Measurements from ENCODE around the gene TMEM132E.
A peak's percentile ranks its signal among the peaks of the same experiment; 100 is the strongest.

Gene TMEM132E

GRCh38 chr17:34635876-34636275 is 56.5 kb downstream of the TMEM132E start:
- H3K27me3 ChIP-seq (ENCODE audit: control insufficient read depth in 1 of 2, insufficient read depth in 2 of 2, low read length in 2 of 2), result peaks cover 34 to 56% of the 10 kb centered on the region in 2 donors

GRCh38 chr17:34637041-34637547 is 57.7 kb downstream of the TMEM132E start:
- Histone ChIP-seq H3K27me3 (ENCODE audit: control insufficient read depth in 1 of 2, insufficient read depth in 2 of 2, low read length in 2 of 2) (peaks cover 34 to 50% of the 10 kb centered on the region in 2 donors), H3K9me3 (ENCODE audit: control insufficient read depth in 2 of 2, low read length in 2 of 2) (no peaks in the 10 kb centered on the region), H3K4me1 (ENCODE audit: control insufficient read depth, insufficient read depth, low read length) (peaks cover 12% of the 10 kb centered on the region), H3K4me3 (ENCODE audit: low read length in 2 of 2) (no peak overlapping the region), H3K27ac (ENCODE audit: low read length) (no peak overlapping the region), H3K36me3 (ENCODE audit: control insufficient read depth in 2 of 2, insufficient read depth in 2 of 2, low read length in 2 of 2) (no peaks in the 10 kb centered on the region), H3K9ac (ENCODE audit: low read length in 2 of 2) (no peak overlapping the region)

More at GRCh38 chr17:34635876-34636275, 56.5 kb downstream of the TMEM132E start:
- H3K9me3 ChIP-seq (ENCODE audit: control insufficient read depth in 2 of 2, low read length in 2 of 2), result no peaks in the 10 kb centered on the region
- H3K4me3 ChIP-seq (ENCODE audit: low read length in 2 of 2), result no peak overlapping the region
- no peak overlapping the region for H3K9ac ChIP-seq (ENCODE audit: low read length in 2 of 2)
- H3K27ac ChIP-seq (ENCODE audit: low read length), result no peak overlapping the region
- no peaks in the 10 kb centered on the region for H3K36me3 ChIP-seq (ENCODE audit: control insufficient read depth in 2 of 2, insufficient read depth in 2 of 2, low read length in 2 of 2)
- H3K4me1 ChIP-seq (ENCODE audit: control insufficient read depth, insufficient read depth, low read length), result peaks cover 12% of the 10 kb centered on the region

DNA sequence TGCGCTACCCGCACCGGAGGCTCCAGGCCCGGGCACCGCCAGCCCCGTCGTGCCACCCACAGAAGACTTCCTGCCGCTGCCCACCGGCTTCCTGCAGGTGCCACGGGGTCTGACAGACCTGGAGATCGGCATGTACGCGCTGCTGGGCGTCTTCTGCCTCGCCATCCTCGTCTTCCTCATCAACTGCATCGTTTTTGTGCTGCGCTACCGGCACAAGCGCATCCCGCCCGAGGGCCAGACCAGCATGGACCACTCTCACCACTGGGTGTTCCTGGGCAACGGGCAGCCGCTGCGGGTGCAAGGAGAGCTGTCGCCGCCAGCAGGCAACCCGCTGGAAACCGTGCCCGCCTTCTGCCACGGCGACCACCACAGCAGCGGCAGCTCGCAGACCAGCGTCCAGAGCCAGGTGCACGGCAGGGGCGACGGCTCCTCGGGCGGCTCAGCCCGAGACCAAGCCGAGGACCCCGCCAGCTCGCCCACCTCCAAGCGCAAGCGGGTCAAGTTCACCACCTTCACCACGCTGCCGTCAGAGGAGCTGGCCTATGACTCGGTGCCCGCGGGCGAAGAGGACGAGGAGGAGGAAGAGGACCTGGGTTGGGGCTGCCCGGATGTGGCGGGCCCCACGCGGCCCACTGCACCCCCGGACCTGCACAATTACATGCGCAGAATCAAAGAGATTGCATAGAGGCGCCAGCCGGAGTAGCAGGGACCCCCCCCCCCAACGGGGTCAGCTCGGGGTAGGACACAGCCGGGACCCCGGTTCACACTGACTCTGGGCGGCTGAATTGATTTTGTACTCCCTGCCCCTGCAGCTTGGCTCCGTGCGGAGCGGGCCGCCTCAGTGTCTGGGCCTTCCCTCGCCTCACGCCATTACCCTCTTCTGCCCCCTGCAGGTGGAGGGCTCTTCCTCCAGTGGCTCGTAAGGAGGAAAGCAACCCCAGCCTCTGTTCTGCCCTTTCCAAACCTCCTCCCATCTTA is 58.5 kb downstream of the TMEM132E start:
- peak overlapping the region; percentile 68 to 72 for H3K4me3 ChIP-seq (ENCODE audit: low read length in 2 of 2)
- H3K9me3 ChIP-seq (ENCODE audit: control insufficient read depth in 2 of 2, low read length in 2 of 2), result no peaks in the 10 kb centered on the region
- H3K27ac ChIP-seq (ENCODE audit: low read length), result no peak overlapping the region
- peak overlapping the region in 1 of 2 donors; percentile 17 for H3K9ac ChIP-seq (ENCODE audit: low read length in 2 of 2)
- H3K4me1 ChIP-seq (ENCODE audit: control insufficient read depth, insufficient read depth, low read length), result peaks cover 12% of the 10 kb centered on the region
- H3K36me3 ChIP-seq (ENCODE audit: control insufficient read depth in 2 of 2, insufficient read depth in 2 of 2, low read length in 2 of 2), result no peaks in the 10 kb centered on the region
- H3K27me3 ChIP-seq (ENCODE audit: control insufficient read depth in 1 of 2, insufficient read depth in 2 of 2, low read length in 2 of 2), result peaks cover 32 to 50% of the 10 kb centered on the region in 2 donors

- Histone ChIP-seq H3K9ac (ENCODE audit: low read length in 2 of 2) (no peak overlapping the region), H3K36me3 (ENCODE audit: control insufficient read depth in 2 of 2, insufficient read depth in 2 of 2, low read length in 2 of 2) (no peaks in the 10 kb centered on the region), H3K27me3 (ENCODE audit: control insufficient read depth in 1 of 2, insufficient read depth in 2 of 2, low read length in 2 of 2) (peaks cover 27 to 48% of the 10 kb centered on the region in 2 donors), H3K4me1 (ENCODE audit: control insufficient read depth, insufficient read depth, low read length) (peaks cover 12% of the 10 kb centered on the region), H3K27ac (ENCODE audit: low read length) (no peak overlapping the region), H3K4me3 (ENCODE audit: low read length in 2 of 2) (peak overlapping the region in 1 of 2 donors; percentile 72), H3K9me3 (ENCODE audit: control insufficient read depth in 2 of 2, low read length in 2 of 2) (no peaks in the 10 kb centered on the region)
Measured at GRCh38 chr17:34638526-34639260, 59.3 kb downstream of the TMEM132E start.

DNA sequence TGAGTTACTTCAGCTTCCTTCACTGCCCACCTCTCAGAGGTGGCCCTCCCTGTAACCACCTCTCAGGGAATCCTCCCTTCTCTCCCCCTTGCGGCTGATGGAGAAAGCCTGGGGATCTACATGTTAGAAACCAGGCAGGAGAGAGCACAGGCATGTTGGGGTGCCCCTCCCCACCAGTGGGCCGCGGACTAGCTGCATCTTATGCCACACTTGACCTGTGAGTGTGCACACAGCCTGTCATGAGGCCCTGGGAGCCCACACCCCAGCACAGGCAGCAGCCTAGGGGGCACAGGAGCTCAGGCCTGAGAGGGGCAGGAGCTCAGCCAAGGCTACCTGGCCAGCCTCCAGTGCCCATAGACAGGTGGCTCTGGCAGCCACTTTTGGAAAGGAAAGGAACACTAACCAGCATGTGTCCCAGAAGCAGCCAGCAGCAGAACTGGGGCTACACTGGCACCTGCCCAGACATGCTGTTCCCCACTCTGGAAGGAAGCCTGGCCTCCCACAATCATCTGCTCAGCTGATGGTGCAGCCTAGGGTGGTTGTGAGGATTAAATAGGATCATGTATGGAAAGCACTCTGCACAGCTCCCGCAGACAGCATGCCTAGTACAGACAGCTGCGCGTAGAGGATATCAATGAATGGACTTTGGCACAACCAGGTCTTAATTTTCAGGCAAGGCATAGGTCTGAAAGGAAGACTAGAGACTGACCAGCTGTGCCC is 60.5 kb downstream of the TMEM132E start:
- H3K27me3 ChIP-seq (ENCODE audit: control insufficient read depth in 1 of 2, insufficient read depth in 2 of 2, low read length in 2 of 2), result peaks cover 28 to 47% of the 10 kb centered on the region in 2 donors
- H3K9me3 ChIP-seq (ENCODE audit: control insufficient read depth in 2 of 2, low read length in 2 of 2), result no peaks in the 10 kb centered on the region
- H3K4me1 ChIP-seq (ENCODE audit: control insufficient read depth, insufficient read depth, low read length), result peaks cover 12% of the 10 kb centered on the region
- no peak overlapping the region for H3K9ac ChIP-seq (ENCODE audit: low read length in 2 of 2)
- H3K27ac ChIP-seq (ENCODE audit: low read length), result no peak overlapping the region
- no peak overlapping the region for H3K4me3 ChIP-seq (ENCODE audit: low read length in 2 of 2)
- no peaks in the 10 kb centered on the region for H3K36me3 ChIP-seq (ENCODE audit: control insufficient read depth in 2 of 2, insufficient read depth in 2 of 2, low read length in 2 of 2)

GRCh38 chr17:34641368-34641767 is 62.0 kb downstream of the TMEM132E start:
- Histone ChIP-seq H3K27me3 (ENCODE audit: control insufficient read depth in 1 of 2, insufficient read depth in 2 of 2, low read length in 2 of 2) (peaks cover 23 to 38% of the 10 kb centered on the region in 2 donors), H3K9ac (ENCODE audit: low read length in 2 of 2) (no peak overlapping the region), H3K27ac (ENCODE audit: low read length) (no peak overlapping the region), H3K36me3 (ENCODE audit: control insufficient read depth in 2 of 2, insufficient read depth in 2 of 2, low read length in 2 of 2) (no peaks in the 10 kb centered on the region), H3K4me3 (ENCODE audit: low read length in 2 of 2) (no peak overlapping the region), H3K9me3 (ENCODE audit: control insufficient read depth in 2 of 2, low read length in 2 of 2) (no peaks in the 10 kb centered on the region), H3K4me1 (ENCODE audit: control insufficient read depth, insufficient read depth, low read length) (peaks cover 12% of the 10 kb centered on the region)

DNA sequence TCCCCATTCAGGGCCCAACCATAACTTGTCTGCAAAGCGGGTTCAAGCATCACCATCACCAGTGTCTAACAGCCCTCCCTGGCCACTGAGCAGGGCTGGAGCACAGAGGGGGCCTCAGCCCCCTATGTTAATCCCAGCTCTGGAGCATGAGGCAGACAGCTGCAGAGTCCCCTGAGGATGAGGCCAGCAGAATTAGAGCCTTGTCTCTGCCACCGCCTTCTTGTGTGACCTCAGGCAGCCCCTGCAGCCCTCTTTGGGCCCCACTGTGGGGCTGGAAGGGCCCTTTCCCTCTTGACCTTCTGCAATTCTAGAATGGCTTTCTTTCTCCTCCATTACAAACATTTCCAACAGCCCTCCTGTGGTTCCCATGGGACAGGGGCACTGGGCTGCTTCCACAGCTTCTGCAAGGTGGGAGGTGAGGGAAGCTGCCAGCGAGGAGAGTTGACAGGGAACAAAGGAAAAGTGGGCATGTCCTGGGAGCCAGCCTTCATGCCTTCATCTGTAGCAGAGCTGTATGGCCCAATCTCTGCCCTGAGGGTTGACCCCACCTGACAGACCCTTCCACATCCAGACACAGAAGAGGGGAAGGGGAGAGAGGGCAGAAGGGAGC is 65.7 kb downstream of the TMEM132E start:
- Histone ChIP-seq H3K9me3 (ENCODE audit: control insufficient read depth in 2 of 2, low read length in 2 of 2) (no peaks in the 10 kb centered on the region), H3K27me3 (ENCODE audit: control insufficient read depth in 1 of 2, insufficient read depth in 2 of 2, low read length in 2 of 2) (peaks cover 4 to 15% of the 10 kb centered on the region in 2 donors), H3K27ac (ENCODE audit: low read length) (no peak overlapping the region), H3K36me3 (ENCODE audit: control insufficient read depth in 2 of 2, insufficient read depth in 2 of 2, low read length in 2 of 2) (no peaks in the 10 kb centered on the region), H3K4me1 (ENCODE audit: control insufficient read depth, insufficient read depth, low read length) (no peaks in the 10 kb centered on the region), H3K4me3 (ENCODE audit: low read length in 2 of 2) (no peak overlapping the region), H3K9ac (ENCODE audit: low read length in 2 of 2) (no peak overlapping the region)

DNA sequence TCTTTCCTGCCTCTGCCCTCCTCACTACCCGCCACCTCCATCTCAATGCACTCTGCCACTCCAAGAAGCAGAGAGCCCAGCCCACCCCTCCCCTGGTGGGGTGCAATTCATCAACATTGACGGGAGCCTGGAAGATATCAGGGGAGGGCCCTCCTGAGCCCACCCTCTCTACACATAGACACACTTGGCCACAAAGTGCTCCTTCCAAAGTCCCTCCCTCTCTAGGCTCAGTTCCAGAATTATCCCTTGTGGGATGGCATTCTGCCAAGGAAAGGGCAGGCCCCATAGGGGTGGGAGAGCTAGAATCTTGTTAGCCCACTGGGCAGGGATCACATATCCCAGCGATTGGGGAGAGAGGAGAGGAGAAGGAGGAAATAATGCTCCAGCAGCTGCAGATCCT is 66.2 kb downstream of the TMEM132E start:
- peaks cover 4 to 17% of the 10 kb centered on the region in 2 donors for H3K27me3 ChIP-seq (ENCODE audit: control insufficient read depth in 1 of 2, insufficient read depth in 2 of 2, low read length in 2 of 2)
- H3K36me3 ChIP-seq (ENCODE audit: control insufficient read depth in 2 of 2, insufficient read depth in 2 of 2, low read length in 2 of 2), result no peaks in the 10 kb centered on the region
- H3K9ac ChIP-seq (ENCODE audit: low read length in 2 of 2), result no peak overlapping the region
- H3K4me3 ChIP-seq (ENCODE audit: low read length in 2 of 2), result no peak overlapping the region
- H3K9me3 ChIP-seq (ENCODE audit: control insufficient read depth in 2 of 2, low read length in 2 of 2), result no peaks in the 10 kb centered on the region
- no peak overlapping the region for H3K27ac ChIP-seq (ENCODE audit: low read length)
- no peaks in the 10 kb centered on the region for H3K4me1 ChIP-seq (ENCODE audit: control insufficient read depth, insufficient read depth, low read length)

GRCh38 chr17:34647511-34647910 is 68.1 kb downstream of the TMEM132E start:
- Histone ChIP-seq H3K4me1 (ENCODE audit: control insufficient read depth, insufficient read depth, low read length) (no peaks in the 10 kb centered on the region), H3K27ac (ENCODE audit: low read length) (no peak overlapping the region), H3K9ac (ENCODE audit: low read length in 2 of 2) (no peak overlapping the region), H3K4me3 (ENCODE audit: low read length in 2 of 2) (no peak overlapping the region), H3K9me3 (ENCODE audit: control insufficient read depth in 2 of 2, low read length in 2 of 2) (no peaks in the 10 kb centered on the region), H3K36me3 (ENCODE audit: control insufficient read depth in 2 of 2, insufficient read depth in 2 of 2, low read length in 2 of 2) (no peaks in the 10 kb centered on the region), H3K27me3 (ENCODE audit: control insufficient read depth in 1 of 2, insufficient read depth in 2 of 2, low read length in 2 of 2) (peaks cover 15 to 20% of the 10 kb centered on the region in 2 donors)

Measured in stomach smooth muscle (tissue), 2 donors.